GM10266 (cell line): ENCODE measurements around the gene LAMA3.

Experiments
- DNase-seq: peaks from one replicate; pipeline ENCODE4 v3.0.0; 2012; ENCODE audit errors: extremely low spot score
- CTCF ChIP-seq: IDR thresholded peaks from 2 replicates; pipeline ENCODE4 v1.5.1; 2012; ENCODE audit warnings: mild to moderate bottlenecking, low read depth; ENCODE audit not compliant: control insufficient read depth, insufficient read depth; ENCODE audit errors: missing control alignments

The LAMA3 gene

GRCh38 chr18:23824240-23824639 lies 135.0 kb downstream of the LAMA3 start:
- TF ChIP-seq CTCF = no peak
- no peak for DNase-seq

GRCh38 chr18:23824669-23825068 lies 135.4 kb downstream of the LAMA3 start:
- no peak for TF ChIP-seq CTCF
- no peak for DNase-seq

DNA sequence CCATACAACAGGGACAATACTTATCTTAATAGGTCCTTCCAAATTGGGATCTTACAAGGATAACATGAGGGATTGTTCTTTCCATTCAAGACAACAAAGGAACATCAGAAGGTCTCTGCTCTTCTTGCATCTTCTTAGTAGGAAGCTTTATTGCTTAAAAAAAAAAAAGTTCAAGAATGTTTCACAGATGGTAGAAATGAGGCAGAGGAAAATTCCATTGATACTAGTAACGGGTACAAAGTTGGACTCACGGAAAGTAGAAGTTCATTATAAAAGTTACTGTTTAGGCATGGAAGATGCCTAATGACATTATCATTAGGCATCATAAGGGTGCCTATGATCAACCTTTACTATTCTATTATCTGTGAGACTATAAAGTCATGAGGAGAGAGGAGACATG lies 136.2 kb downstream of the LAMA3 start:
- no peak for TF ChIP-seq CTCF

DNA sequence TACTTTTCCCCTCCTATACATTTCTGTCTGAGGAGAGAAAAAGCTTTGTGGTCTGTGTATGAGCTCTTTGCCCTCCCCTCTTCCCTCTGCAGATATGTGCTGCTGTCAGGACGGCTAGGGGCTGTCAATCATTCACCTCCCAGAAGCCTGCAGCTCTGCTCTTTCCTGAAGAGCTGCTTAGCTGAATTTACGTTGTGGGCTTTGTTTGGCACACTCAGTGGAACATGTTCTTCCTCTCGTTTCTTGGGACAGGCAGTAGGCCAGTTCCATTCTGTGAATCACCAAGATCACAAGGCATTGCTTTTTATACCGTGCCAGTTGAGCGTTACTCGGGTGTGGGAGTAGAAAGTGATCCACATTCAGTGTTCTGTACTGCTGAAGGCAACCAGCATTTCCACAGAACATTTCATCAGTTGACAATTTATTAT lies 136.7 kb downstream of the LAMA3 start:
- no peak for TF ChIP-seq CTCF
- DNase-seq = no peak

More for the DNA sequence above, 136.2 kb downstream of the LAMA3 start:
- DNase-seq = no peak

GRCh38 chr18:23826850-23827620 lies 137.8 kb downstream of the LAMA3 start:
- no peak for TF ChIP-seq CTCF
- no peak for DNase-seq

DNA sequence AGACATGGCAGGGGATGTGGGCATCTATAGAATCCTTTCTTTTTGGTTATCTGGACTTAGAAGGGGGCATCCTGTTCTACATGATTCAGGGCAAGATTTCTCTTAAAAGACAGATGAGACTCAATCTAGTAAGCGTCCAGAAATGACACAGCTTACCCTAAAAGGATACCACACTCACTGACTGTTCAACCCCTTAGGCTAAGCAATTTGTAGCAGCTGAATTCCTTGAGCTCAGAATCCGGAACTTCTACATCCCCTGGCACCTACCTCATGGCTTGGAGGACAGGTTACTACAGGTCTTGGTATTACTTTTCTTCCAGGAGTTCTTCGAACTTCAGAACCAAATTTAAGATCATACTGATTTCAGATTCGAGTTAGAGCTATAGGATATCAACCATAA lies 138.4 kb downstream of the LAMA3 start:
- no peak for DNase-seq
- no peak for TF ChIP-seq CTCF

DNA sequence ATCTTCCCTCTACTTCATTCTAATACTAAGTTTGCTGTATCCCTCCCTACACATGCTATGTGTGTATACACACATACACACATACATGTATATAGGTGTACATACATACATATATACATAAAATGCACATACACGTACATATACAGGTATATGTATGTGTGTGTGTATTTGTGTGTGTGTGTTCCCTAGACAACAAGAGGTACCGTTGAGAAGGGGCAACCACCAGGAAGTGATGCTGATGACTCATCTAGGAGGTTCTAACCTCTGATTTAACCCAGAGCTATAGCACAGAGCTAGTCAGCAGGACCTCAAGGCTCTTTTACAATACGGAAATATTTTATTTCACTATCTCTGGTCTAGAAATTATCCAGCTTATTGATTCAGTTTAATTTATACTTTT lies 139.2 kb downstream of the LAMA3 start:
- TF ChIP-seq CTCF = no peak
- DNase-seq = peak; percentile 48
